Embryonic facial prominence (tissue), 1 donor: ENCODE results near the gene SFXN1.

Experiments
- DNase-seq: peaks from one replicate; pipeline ENCODE4 v3.0.0-alpha.2; 2016; ENCODE audit errors: extremely low spot score

SFXN1 gene

GRCh38 chr5:175541264-175541663, 62.9 kb downstream of the SFXN1 start:
- no peak for DNase-seq

- no peak for DNase-seq
Observed at GRCh38 chr5:175542232-175542965, 64.0 kb downstream of the SFXN1 start.

GRCh38 chr5:175542966-175543235, 64.5 kb downstream of the SFXN1 start:
- no peak for DNase-seq

- no peak for DNase-seq
Observed at GRCh38 chr5:175544108-175544511, 65.8 kb downstream of the SFXN1 start.

- no peak for DNase-seq
Observed at GRCh38 chr5:175544586-175544985, 66.2 kb downstream of the SFXN1 start.

GRCh38 chr5:175547842-175548241, 69.5 kb downstream of the SFXN1 start:
- no peak for DNase-seq

GRCh38 chr5:175548626-175549311, 70.4 kb downstream of the SFXN1 start:
- no peak for DNase-seq

GRCh38 chr5:175550055-175550805, 71.9 kb downstream of the SFXN1 start:
- no peak for DNase-seq

GRCh38 chr5:175551266-175551665, 72.9 kb downstream of the SFXN1 start:
- no peak for DNase-seq

GRCh38 chr5:175554296-175554695, 75.9 kb downstream of the SFXN1 start:
- no peak for DNase-seq

GRCh38 chr5:175555168-175555785, 76.9 kb downstream of the SFXN1 start:
- no peak for DNase-seq

- DNase-seq, result no peak
Observed at GRCh38 chr5:175556794-175557193, 78.4 kb downstream of the SFXN1 start.

- DNase-seq, result no peak
Observed at GRCh38 chr5:175557778-175558177, 79.4 kb downstream of the SFXN1 start.

GRCh38 chr5:175558801-175559480, 80.6 kb downstream of the SFXN1 start:
- DNase-seq, result no peak

GRCh38 chr5:175560011-175560410, 81.7 kb downstream of the SFXN1 start:
- DNase-seq, result no peak

GRCh38 chr5:175561085-175561484, 82.7 kb downstream of the SFXN1 start:
- no peak for DNase-seq

- DNase-seq, result no peak
Observed at GRCh38 chr5:175564716-175565115, 86.4 kb downstream of the SFXN1 start.

- DNase-seq, result no peak
Observed at GRCh38 chr5:175566697-175567096, 88.3 kb downstream of the SFXN1 start.

GRCh38 chr5:175567954-175568353, 89.6 kb downstream of the SFXN1 start:
- no peak for DNase-seq

GRCh38 chr5:175569701-175570100, 91.3 kb downstream of the SFXN1 start:
- DNase-seq, result no peak

GRCh38 chr5:175572886-175573285, 94.5 kb downstream of the SFXN1 start:
- no peak for DNase-seq
